IPS-11a (cell line): ENCODE measurements around the gene COMMD10.

Experiments used
- H3K4me3 ChIP-seq: one replicate; pipeline ENCODE4 v1.5.1; 2013; ENCODE audit warnings: low read depth, low read length, control low read depth

The COMMD10 gene

DNA sequence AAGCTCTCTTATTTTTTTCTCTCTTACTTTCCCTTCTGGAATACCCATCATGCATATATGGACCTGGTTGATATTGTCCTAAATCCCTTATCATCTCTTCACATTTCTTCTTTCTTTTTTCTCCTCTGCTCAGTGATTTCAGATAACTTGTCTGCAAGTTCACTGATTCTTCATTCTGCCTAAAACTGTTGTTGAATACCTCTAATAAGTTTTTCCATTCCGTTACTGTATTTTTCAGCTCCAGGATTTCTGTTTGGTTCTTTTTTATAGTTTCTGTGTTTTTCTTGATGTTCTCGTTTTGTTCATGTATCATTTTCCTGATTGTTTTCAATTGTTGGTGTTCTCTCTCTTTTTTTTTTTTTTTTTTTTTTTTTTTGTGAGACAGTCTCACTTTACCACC lies 203.7 kb downstream of the COMMD10 start:
- H3K4me3 ChIP-seq: no peak overlapping the region

DNA sequence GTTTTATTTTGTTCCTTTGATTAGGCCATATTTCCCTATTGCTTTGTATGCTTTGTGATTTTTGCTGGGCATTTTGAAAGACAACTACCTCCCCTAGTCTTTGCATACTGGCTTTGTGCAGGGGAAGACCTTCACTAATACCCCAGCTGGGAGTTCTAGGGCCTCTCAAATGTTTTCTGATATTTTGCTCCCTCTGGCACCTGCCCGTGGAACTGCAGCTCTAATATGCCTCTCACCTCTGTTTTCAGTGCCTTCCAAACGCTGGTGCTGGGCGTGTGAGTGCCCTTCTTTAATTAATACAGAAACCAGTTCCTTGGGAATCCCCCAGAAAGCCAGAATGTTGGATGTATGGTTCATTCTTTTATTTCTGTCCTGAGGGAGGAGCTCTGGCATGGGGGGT lies 204.5 kb downstream of the COMMD10 start:
- H3K4me3 ChIP-seq: no peak overlapping the region

DNA sequence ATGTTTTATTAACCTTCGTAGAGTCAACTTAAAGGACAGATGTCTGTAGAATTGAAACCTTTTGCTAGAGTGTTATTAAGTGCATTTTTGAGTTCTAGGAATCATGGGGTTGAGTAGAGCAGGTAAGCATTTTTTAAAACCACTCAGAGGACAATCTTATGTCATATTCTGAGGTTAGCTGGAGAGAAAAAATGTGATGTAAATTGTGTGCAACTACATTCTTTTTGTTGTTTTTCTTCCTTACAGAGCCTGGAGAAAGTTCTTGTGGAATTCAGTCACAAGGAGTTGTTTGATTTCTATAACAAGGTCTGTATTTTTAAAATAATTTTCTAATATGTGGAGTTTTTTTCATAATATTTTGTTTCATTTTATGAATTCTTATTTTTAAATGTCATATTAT lies 206.4 kb downstream of the COMMD10 start:
- no peak overlapping the region for H3K4me3 ChIP-seq

DNA sequence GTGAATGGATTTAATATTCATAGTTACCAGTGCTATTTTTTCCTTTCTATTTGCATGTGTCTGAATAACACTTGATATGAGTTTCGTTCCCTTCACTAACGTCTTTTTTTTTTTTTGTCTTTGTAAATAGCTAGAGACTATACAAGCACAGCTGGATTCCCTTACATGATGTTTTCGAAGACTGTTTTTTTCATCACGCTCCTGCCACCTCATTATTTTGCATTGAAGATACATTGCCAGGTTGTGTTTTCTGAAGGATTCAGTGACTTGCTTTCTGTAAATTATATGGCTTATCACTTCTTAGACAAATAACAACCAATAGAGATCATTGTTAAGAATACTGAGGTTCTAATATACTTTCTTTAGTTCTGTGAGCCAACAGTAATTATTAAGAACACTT lies 207.5 kb downstream of the COMMD10 start:
- H3K4me3 ChIP-seq: no peak overlapping the region

DNA sequence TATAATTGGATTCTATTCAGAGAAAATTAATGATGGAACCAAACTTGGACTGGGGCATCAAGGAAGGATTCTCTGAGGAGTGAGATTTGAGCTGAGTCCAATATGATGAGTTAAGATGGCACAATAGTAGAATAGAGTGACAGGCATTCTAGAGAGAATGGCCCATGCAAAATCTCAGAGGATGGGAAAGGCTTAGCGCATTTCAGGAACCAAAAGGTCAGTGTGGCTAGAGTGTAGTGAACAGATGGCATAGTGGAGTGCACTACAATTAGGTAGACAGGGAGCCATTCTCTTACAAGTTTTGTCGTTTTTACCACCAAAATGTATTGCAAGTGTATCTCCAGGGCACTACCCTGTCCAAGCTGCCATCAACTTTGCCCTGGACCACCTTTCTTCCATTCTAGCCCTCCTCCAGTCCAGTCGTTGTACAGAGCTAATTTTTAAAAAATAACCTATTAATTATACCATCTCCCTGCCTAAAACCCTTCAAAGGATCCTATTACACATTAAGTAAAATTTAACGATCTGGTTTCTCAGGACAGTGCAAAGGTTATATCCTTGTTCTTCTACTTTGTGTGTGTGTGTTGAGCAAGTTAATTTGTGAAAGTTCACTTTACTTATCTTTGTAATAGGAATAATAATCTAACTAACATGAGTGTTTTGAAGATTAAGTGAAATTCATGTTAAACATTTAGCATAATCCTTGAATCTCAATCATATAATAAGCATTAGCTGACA lies 211.7 kb downstream of the COMMD10 start:
- no peak overlapping the region for H3K4me3 ChIP-seq

DNA sequence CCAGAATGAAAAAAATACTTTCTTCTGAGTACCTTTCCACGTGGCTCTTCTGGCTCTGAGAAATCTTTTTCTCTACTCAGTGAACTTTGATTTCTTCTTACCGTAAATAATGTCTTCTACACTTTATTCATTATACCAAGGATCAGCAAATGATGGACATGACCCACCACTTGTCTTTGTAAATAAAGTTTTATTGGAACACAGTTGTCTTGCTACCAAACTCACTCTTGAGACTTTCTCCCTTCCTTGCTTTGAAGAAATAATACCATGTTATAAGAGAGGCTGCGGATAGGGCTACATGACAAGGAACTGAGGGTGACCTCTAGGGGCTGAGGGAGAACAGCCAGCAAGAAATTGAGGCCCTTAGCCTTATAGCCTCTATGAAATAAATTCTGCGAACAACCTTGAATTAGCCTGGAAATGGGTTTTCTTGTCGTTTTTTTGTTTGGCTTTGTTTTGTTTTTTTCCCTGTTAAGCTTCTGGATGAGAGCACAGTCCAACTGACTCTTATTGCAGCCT lies 212.5 kb downstream of the COMMD10 start:
- no peak overlapping the region for H3K4me3 ChIP-seq

DNA sequence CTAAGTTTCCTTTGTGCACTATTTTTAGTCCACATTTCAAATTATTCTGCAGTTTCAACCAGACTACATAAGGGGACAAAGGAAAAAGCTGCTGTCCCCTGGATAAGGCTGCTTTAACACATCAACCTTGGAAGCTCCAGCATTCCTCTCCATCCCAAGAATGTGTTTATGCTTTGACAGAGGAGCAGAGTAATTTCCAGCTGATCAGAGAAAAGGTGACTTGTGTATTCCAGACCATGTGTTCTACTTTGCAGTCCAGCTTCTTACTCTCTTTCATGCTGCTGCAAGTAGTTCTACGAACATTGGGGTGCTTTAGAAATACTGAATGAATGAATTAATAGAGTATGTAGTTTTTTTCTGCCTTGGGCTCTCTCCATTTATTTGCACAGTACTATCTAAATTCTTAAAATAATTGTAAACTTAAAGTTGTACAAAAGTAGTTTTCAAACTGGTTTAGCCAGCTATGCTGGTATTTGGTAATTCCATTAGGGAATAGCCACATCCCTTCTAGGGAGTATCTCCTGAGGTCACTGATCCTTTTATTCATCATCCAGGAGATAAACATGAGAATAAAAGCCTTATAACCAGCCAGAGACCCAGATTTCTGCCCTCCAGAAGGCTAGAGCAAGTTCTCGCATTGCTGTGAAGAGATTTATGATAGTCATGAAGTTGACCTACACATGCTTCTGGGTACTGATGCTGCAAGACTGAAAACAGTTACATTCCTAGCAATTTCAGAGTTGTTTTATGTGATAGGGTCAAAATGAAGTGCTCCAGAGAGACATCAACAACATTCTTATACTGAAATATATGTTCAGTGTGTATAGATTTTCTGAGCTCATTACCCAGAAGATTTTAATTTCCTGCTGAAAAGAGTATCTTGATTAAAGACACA lies 215.2 kb downstream of the COMMD10 start:
- H3K4me3 ChIP-seq: no peak overlapping the region

DNA sequence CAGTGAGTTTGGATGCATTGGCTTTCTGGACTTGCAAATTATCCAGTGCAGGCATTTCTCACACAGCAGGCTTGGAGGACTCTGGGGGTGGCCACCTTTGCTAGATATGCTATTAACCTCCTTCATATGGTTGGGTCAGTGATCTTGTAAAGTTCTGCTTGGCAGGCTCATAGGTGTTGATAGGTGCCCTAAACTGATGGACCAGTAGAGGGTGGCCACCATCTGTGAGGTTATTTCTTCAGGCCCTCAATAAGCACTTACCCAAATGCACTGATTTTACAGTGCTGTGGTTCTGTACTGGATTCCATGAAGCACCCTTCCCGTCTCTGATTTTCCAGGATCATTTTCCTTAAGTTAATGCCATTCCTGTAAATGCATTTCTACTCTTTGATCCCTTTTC lies 216.3 kb downstream of the COMMD10 start:
- H3K4me3 ChIP-seq: no peak overlapping the region

DNA sequence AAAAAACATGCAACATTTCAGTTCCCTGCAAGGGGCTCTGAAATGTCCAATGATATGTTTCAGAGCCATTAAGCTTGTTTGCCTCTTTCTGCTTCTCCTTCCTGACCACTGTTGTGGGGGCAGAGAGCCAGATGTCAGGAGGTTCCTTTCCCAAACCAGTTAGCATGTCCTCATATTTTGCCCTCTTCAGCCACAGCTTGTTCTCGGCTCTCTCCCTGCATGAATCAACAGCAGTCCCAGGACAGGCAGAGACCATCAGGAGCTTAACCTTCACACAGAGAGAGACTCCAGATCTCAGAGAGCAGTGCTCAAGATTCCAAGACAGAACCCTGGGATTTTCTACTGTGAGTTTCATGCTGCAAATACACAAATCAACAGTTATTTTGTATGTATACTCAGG lies 218.5 kb downstream of the COMMD10 start:
- no peak overlapping the region for H3K4me3 ChIP-seq

DNA sequence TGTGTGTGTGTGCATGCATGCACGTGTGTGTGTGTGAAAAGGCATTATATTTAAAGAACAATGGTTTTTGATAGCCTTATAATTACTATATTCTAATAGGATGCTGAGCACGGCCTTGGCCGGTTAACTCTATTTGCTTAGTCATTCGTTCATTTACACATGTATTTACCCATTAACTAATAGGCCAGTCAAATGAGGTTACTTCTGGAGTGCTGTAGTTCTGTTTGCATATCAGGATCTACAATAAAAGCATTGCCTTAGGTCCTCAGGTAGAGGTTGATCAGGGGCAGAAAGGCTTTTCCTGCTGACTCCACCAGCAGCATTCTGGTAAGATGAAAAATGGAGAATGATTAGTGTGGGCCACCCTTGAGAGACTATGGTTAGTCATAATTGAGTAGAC lies 219.0 kb downstream of the COMMD10 start:
- no peak overlapping the region for H3K4me3 ChIP-seq

DNA sequence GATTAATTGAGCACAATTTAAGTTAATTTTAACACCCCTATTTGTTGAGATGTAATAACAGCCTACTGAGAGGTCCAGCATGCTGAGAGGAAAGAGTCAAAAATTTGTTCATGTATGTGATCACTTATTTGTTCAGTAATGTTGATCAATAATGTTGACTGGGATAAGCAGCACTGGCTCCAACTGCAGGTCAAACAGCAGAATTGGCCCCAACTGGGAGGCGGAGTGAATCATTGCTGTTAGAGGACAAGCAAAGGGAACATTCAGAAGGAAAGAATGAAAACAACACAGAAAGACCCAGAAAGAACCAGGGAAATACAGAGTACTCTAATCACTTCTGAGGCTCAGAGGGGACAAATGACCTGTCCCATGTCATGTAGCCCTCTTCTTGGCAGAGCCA lies 221.1 kb downstream of the COMMD10 start:
- no peak overlapping the region for H3K4me3 ChIP-seq

DNA sequence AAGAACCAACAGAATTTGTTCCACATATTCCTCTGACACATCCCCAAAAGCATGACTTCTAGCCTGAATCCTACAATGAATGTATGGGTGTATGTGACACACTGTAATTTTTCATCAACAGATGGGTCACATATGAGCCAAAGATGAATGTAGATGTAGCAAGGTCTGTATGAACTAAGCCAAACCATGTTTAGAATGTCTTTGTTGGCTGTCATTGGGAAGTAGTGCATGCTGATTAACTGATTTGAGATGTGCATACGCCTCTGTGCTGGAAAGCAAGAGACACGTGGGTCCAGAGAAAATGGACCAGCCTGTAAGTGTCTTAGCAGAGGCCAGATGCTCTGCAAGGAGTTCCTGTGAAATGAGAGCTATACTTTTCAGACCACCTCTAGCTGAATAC lies 222.0 kb downstream of the COMMD10 start:
- H3K4me3 ChIP-seq: no peak overlapping the region

DNA sequence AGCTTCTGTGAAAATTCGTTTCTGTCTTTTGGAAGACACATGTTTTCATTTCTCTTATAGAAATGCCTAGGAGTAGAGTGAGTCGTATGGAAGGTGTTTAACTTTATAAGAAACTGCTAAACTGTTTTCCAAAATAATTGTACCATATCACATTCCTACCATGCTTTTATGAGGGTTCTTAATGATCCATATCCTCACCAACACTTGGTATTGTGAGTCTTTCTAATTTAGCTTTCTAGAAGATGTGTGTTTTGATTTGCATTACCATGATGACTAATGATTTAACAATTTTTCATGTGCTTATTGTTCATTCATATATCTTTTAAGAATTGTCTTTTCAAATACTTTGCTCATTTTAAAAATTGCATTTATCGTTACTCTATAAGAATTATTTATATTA lies 223.6 kb downstream of the COMMD10 start:
- no peak overlapping the region for H3K4me3 ChIP-seq

DNA sequence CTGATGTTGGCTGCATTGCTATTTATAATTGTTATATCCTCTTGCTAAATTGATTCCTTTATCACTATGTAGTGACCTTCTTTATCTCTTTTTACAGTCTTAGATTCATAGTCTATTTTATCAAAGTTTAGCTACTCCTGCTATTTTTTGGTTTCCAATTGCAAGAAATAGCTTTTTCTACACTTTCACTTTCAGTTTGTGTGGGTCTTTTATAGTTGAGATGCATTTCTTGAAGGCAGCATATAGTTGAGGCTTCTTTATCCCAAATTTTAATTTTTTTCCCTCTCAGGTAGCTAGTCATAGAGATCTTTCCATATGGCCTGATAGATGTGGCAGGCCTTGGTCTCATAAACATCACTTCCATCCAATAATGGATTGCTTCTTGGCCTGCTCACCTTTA lies 228.5 kb downstream of the COMMD10 start:
- no peak overlapping the region for H3K4me3 ChIP-seq

DNA sequence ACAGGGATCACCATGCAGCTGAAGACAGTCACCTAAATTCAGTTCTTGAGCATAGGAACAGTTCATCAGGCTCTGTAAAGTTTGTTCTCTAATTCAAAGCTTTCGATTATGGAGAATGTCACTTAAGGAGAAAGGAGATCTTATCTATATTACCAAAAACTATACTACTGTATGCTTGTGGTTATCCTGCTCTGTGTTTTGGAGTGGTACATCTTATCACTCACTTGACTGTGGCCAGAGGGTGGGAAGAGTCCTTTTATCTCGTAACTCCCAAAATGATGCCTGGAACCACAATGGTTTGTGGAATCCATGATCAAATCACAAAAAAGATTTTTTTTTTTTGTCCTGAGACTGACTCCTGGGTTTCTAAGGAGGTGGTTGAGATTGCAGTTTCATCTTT lies 230.7 kb downstream of the COMMD10 start:
- no peak overlapping the region for H3K4me3 ChIP-seq

DNA sequence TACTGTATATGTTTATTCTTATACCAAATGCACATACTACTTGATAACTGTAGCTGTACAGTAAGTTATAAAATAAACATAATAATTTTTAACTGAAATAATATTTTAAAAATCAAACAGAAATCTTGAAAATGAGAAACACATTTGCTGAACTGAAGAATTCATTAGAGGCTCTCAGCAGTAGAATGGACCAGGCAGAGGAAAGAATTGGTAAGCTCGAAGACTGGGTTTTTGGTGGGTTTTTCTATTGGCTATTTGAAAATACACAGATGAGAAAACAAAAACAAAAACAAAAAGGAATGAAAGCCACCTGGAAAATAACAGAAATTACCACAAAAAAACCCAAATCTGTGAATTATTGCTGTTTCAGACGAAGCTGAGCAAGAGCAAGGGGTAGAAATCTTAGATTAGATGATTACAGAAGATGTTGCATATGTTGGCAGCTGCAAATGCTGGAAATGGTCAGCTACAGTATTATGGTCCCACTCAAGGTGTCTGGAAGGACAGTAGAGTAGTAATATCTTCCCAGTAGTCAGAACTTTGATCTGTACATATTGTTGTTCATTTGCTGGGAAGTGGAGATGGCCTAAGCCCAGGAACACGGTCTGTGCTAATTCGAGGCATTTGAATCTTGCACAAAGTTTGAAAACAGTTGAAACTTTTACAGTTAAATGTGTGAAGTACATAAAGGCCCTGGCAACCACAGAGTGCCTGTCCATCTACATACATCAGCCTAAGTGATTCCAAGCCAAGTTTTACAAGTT lies 233.4 kb downstream of the COMMD10 start:
- H3K4me3 ChIP-seq: no peak overlapping the region

DNA sequence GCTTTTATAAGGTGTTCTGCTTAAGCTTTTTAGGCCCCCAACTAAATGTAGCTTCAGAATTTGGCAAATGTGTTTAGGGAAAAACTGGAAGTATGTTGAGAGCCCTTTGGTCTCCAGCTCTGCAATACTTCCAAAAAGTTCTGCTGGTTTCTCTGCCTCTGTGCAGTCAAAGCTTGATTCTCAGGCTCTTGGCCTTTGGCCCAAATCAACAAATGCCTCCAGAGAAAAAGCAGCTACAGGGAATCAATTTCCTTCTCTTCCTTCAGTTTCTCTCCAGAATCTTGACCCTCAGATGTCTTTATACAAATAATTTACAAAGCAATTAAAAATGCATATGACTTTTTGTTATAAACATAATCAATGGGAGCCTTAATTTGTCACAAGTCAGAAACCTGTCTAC lies 235.7 kb downstream of the COMMD10 start:
- no peak overlapping the region for H3K4me3 ChIP-seq

DNA sequence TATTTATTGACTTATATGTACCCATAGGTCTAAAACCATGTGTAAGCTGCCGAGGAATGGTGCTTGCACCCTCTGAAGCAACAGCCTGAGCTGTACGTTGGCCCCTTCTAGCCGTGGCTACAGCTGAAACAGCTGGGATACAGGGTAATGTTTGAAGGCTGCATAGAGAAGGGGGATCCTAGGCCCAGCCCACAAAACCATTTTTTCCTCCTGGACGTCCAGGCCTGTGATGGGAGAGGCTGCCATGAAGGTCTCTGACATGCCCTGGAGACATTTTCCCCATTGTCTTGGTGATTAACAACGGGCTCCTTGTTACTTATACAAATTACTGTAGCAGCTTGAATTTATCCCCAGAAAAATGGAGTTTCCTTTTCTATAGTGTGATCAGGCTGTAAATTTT lies 244.7 kb downstream of the COMMD10 start:
- H3K4me3 ChIP-seq: no peak overlapping the region

DNA sequence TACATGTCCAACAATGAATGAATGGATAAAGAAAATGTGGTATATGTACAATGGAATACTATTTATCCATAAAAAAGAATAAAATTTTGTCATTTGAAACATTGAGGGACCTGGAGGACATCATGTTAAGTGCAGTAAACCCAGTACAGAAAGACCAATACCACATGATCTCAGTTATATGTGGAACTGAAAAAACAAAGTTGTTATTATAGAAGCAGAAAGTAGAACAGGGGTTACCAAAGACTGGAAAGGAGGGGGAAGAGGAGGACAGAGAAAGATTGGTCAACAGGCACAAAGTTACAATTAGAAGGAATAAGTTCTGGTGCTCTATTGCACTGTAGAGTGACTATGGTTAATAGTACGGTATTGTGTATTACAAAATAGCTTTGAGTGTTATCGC lies 256.0 kb downstream of the COMMD10 start:
- H3K4me3 ChIP-seq: no peak overlapping the region
